ENCODE results near the gene GPANK1. TPM values are rescaled to one million over a fixed set of nuclear protein-coding genes. Genes with fewer than 3 reads are reported as not detected.
"Not testable (repeated sequence)": the region's sequence is repeated elsewhere in the genome, so short reads cannot be mapped to it uniquely, and the experiment has no call there.

GPANK1 gene
- total RNA-seq (2014; rRNA removed; shearing (Covaris generic); ENCODE audit: low replicate concordance): 18.6 and 26.2 TPM in 2 replicates

DNA sequence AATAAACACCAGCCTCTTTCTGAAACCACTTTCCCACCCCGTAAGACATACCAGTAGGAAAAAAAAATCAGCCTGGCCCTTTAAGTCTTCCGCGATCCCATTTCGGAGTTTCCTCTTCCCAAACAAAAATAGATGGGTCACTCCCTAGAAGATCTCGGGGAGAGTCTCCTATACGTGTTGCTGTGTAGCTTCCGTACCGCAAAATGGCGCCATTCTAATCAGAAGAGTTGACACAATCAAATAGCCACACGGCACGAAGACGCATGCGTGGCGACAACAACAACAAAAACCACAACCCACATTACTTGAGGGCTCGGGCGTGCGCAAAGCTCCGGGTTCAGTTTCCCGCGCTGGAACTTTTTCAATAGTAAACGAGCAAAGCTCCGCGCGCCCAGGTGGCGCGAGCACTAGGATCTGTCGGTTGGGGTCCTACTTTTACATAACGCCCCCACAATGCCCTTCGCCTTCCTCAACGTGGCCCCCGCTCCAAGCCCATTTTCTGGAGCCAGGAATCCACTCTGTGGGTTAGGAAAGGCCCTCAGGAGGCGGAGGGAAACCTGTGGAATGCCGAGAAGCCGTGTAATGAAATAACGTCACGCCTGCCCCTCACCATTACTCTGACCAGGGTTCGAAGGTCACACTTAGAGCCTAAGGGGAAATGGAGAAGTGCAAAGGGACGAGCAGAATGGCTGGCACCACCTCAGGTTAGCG is at the start of gene GPANK1:
Gene GPANK1 (minus strand): TSS at position 208 of the 711 bp plus-strand sequence. CDS start 519 bp downstream, outside the sequence.
- Histone ChIP-seq H4K20me1 (ENCODE audit: insufficient read depth, low read depth, low read length) (peaks cover 9% of the 10 kb centered on the region; the same call in 1 of the 2 replicates), H3K9me3 (ENCODE audit: low read length) (no peaks in the 10 kb centered on the region), H2AFZ (ENCODE audit: low read length) (no peak within 1 kb of the TSS), H3K27me3 (ENCODE audit: low read length) (no peaks in the 10 kb centered on the region), H3K4me3 (ENCODE audit: low read length) (peak within 1 kb of the TSS; percentile 91), H3K27ac (ENCODE audit: low read length) (peak within 1 kb of the TSS; percentile 89), H3K4me2 (ENCODE audit: low read depth, low read length, poor library complexity, severe bottlenecking) (peak within 1 kb of the TSS; percentile 89), H3K36me3 (ENCODE audit: insufficient read depth, low read length) (peaks cover 25% of the 10 kb centered on the region), H3K4me1 (ENCODE audit: low read length) (peaks cover 35% of the 10 kb centered on the region), H3K79me2 (ENCODE audit: low read length) (peaks cover 48% of the 10 kb centered on the region), H3K9ac (ENCODE audit: low read length) (peak within 1 kb of the TSS; percentile 90), H3K9me2 (replicated peaks; ENCODE audit: insufficient read depth, low read length) (no peaks in the 10 kb centered on the region)
- peak; percentile 97 for DNase-seq

DNA sequence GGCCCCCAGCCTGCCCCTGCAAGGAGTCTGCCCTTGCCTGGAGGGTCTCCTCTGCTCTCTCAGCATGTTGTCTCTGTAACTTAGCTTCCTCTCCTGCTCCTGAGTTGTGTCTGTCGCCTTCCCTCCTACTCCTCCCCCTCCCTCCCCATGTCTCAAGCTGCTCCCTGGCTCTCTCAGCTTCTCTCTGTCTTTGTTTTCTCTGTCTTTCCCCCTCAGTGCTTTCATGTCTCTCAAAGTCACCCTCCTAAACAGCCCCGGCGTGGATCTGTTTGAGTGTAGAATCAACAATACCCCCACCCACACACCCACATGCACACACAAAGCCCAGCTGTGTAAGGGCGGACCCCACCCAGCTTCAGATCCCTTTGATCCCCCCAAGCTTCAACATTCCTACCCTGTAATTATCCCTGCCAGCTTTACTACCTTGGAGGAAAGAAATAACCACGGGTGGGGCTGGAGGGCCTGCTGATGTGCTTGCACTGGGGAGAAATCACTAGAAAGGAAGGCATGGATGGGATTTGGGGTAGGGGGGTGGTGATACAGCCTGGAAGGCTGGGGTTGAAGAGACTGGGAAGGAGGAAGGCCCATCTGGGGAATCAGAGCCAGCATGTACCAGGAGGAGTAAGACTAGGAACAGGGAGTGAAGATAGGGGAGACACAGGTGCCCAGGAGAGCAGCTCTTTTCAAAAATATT is 49.3 kb upstream of the GPANK1 start:
- Histone ChIP-seq H3K27ac (ENCODE audit: low read length) (no peak overlapping the region), H3K27me3 (ENCODE audit: low read length) (no peaks in the 10 kb centered on the region), H3K4me1 (ENCODE audit: low read length) (peaks cover 8% of the 10 kb centered on the region), H2AFZ (ENCODE audit: low read length) (no peak overlapping the region), H4K20me1 (ENCODE audit: insufficient read depth, low read depth, low read length) (no peaks in the 10 kb centered on the region), H3K9me3 (ENCODE audit: low read length) (no peaks in the 10 kb centered on the region), H3K4me3 (ENCODE audit: low read length) (no peak overlapping the region), H3K4me2 (ENCODE audit: low read depth, low read length, poor library complexity, severe bottlenecking) (no peak overlapping the region), H3K79me2 (ENCODE audit: low read length) (no peaks in the 10 kb centered on the region), H3K9ac (ENCODE audit: low read length) (no peak overlapping the region), H3K9me2 (replicated peaks; ENCODE audit: insufficient read depth, low read length) (no peaks in the 10 kb centered on the region), H3K36me3 (ENCODE audit: insufficient read depth, low read length) (no peaks in the 10 kb centered on the region)
- no peak for DNase-seq

- H3K9me3 ChIP-seq (ENCODE audit: low read length): no peaks in the 10 kb centered on the region
- no peaks in the 10 kb centered on the region for H3K9me2 ChIP-seq (replicated peaks; ENCODE audit: insufficient read depth, low read length)
- H3K4me3 ChIP-seq (ENCODE audit: low read length): no peak overlapping the region
- H2AFZ ChIP-seq (ENCODE audit: low read length): no peak overlapping the region
- no peak for DNase-seq
- H3K9ac ChIP-seq (ENCODE audit: low read length): no peak overlapping the region
- H3K4me2 ChIP-seq (ENCODE audit: low read depth, low read length, poor library complexity, severe bottlenecking): no peak overlapping the region
- no peaks in the 10 kb centered on the region for H3K36me3 ChIP-seq (ENCODE audit: insufficient read depth, low read length)
- no peaks in the 10 kb centered on the region for H3K27me3 ChIP-seq (ENCODE audit: low read length)
- no peak overlapping the region for H3K27ac ChIP-seq (ENCODE audit: low read length)
- H3K4me1 ChIP-seq (ENCODE audit: low read length): peaks cover 8% of the 10 kb centered on the region
- H3K79me2 ChIP-seq (ENCODE audit: low read length): no peaks in the 10 kb centered on the region
- H4K20me1 ChIP-seq (ENCODE audit: insufficient read depth, low read depth, low read length): no peaks in the 10 kb centered on the region
Observed at GRCh38 chr6:31713465-31713864, 48.7 kb upstream of the GPANK1 start.

DNA sequence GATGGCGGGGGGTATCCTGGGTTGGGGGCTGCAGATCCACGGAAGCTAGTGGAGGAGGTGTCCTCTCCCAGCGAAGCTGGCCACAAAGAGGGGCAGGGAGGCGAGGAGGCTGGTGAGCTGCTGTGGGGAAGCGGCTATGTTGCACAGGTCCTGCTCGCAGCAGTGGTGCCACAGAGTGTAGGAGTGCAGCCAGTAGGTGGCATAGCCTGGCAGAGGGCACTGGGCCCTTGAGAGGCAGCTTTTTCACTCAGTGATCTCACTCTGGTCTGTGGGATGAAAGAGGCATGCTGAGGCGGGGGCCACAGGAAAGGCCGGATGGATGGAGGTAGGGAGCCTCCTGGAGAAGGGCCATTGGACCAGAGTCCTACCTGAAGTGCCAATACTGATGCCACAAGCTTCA is 47.5 kb upstream of the GPANK1 start:
- peak; percentile 54 for DNase-seq
- Histone ChIP-seq H3K27me3 (ENCODE audit: low read length) (no peaks in the 10 kb centered on the region), H4K20me1 (ENCODE audit: insufficient read depth, low read depth, low read length) (no peaks in the 10 kb centered on the region), H3K9me3 (ENCODE audit: low read length) (no peaks in the 10 kb centered on the region), H3K9me2 (replicated peaks; ENCODE audit: insufficient read depth, low read length) (no peaks in the 10 kb centered on the region), H3K4me3 (ENCODE audit: low read length) (no peak overlapping the region), H3K9ac (ENCODE audit: low read length) (no peak overlapping the region), H3K27ac (ENCODE audit: low read length) (no peak overlapping the region), H3K79me2 (ENCODE audit: low read length) (no peaks in the 10 kb centered on the region), H3K4me1 (ENCODE audit: low read length) (peaks cover 1% of the 10 kb centered on the region), H3K4me2 (ENCODE audit: low read depth, low read length, poor library complexity, severe bottlenecking) (no peak overlapping the region), H2AFZ (ENCODE audit: low read length) (no peak overlapping the region), H3K36me3 (ENCODE audit: insufficient read depth, low read length) (no peaks in the 10 kb centered on the region)

GRCh38 chr6:31711233-31711632 is 46.4 kb upstream of the GPANK1 start:
- no peak overlapping the region for H3K27ac ChIP-seq (ENCODE audit: low read length)
- no peaks in the 10 kb centered on the region for H3K36me3 ChIP-seq (ENCODE audit: insufficient read depth, low read length)
- no peak for DNase-seq
- no peaks in the 10 kb centered on the region for H3K27me3 ChIP-seq (ENCODE audit: low read length)
- no peak overlapping the region for H3K4me3 ChIP-seq (ENCODE audit: low read length)
- no peak overlapping the region for H3K4me2 ChIP-seq (ENCODE audit: low read depth, low read length, poor library complexity, severe bottlenecking)
- H3K4me1 ChIP-seq (ENCODE audit: low read length): no peaks in the 10 kb centered on the region
- H4K20me1 ChIP-seq (ENCODE audit: insufficient read depth, low read depth, low read length): no peaks in the 10 kb centered on the region
- H3K9ac ChIP-seq (ENCODE audit: low read length): no peak overlapping the region
- H3K9me2 ChIP-seq (replicated peaks; ENCODE audit: insufficient read depth, low read length): no peaks in the 10 kb centered on the region
- H3K9me3 ChIP-seq (ENCODE audit: low read length): no peaks in the 10 kb centered on the region
- no peaks in the 10 kb centered on the region for H3K79me2 ChIP-seq (ENCODE audit: low read length)
- no peak overlapping the region for H2AFZ ChIP-seq (ENCODE audit: low read length)

DNA sequence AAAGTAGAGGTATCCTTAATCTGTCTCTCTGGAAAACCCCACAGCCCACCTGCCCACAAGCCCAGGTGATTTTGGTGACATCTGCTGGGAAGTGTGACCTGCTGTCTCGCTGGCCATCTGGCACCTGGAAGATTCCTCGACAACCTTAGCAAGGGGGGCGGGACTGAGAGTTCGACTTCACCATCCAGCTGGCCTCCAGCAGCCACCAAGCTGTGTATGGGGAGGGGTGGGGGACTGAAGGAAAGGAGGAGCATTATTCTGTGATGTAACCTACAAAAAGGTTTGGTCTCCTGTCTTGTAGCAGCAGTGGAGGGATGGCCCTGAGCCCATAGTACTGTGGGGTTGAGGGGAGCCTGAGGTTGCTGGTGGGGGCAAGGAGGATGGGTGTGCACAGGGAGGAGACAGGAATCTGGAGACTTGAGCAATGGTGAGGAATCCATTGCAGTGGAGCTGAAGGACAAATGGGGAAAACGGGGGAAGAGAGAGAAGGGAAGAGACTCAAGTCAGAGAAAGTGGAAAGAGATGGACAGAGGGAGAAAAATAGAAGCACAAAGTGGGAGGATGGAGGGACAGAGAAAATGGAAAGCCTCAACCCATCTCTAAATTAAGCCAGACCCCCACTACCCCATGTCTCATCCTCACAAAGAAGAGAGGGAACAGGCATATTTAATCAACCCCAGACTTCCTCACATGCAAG is 45.9 kb upstream of the GPANK1 start:
- Histone ChIP-seq H3K9me3 (ENCODE audit: low read length) (no peaks in the 10 kb centered on the region), H3K4me2 (ENCODE audit: low read depth, low read length, poor library complexity, severe bottlenecking) (no peak overlapping the region), H3K9ac (ENCODE audit: low read length) (no peak overlapping the region), H3K9me2 (replicated peaks; ENCODE audit: insufficient read depth, low read length) (no peaks in the 10 kb centered on the region), H2AFZ (ENCODE audit: low read length) (no peak overlapping the region), H3K27ac (ENCODE audit: low read length) (no peak overlapping the region), H4K20me1 (ENCODE audit: insufficient read depth, low read depth, low read length) (no peaks in the 10 kb centered on the region), H3K27me3 (ENCODE audit: low read length) (no peaks in the 10 kb centered on the region), H3K4me1 (ENCODE audit: low read length) (no peaks in the 10 kb centered on the region), H3K36me3 (ENCODE audit: insufficient read depth, low read length) (no peaks in the 10 kb centered on the region), H3K4me3 (ENCODE audit: low read length) (no peak overlapping the region), H3K79me2 (ENCODE audit: low read length) (no peaks in the 10 kb centered on the region)
- no peak for DNase-seq

DNA sequence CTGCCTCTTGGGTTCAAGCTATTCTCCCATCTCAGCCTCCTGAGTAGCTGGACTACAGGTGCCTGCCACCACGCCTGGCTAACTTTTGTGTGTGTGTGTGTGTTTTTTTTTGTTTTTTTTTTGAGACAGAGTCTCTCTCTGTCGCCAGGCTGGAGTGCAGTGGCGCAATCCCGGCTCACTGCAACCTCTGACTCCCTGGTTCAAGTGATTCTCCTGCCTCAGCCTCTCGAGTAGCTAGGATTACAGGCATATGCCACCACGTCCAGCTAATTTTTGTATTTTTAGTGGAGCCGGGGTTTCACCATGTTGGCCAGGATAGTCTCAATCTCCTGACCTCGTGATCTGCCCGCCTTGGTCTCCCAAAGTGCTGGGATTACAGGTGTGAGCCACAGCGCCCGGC is 44.4 kb upstream of the GPANK1 start:
- not testable (repeated sequence) for H3K27ac ChIP-seq (ENCODE audit: low read length); DNase-seq; H4K20me1 ChIP-seq (ENCODE audit: insufficient read depth, low read depth, low read length); H3K4me3 ChIP-seq (ENCODE audit: low read length); H3K9me3 ChIP-seq (ENCODE audit: low read length); H3K4me1 ChIP-seq (ENCODE audit: low read length); H3K4me2 ChIP-seq (ENCODE audit: low read depth, low read length, poor library complexity, severe bottlenecking); H3K9me2 ChIP-seq (replicated peaks; ENCODE audit: insufficient read depth, low read length); H2AFZ ChIP-seq (ENCODE audit: low read length); H3K27me3 ChIP-seq (ENCODE audit: low read length); H3K79me2 ChIP-seq (ENCODE audit: low read length); H3K36me3 ChIP-seq (ENCODE audit: insufficient read depth, low read length); H3K9ac ChIP-seq (ENCODE audit: low read length)

- H3K4me1 ChIP-seq (ENCODE audit: low read length): peaks cover 8% of the 10 kb centered on the region
- no peak overlapping the region for H3K27ac ChIP-seq (ENCODE audit: low read length)
- no peak overlapping the region for H3K4me2 ChIP-seq (ENCODE audit: low read depth, low read length, poor library complexity, severe bottlenecking)
- H3K9me3 ChIP-seq (ENCODE audit: low read length): no peaks in the 10 kb centered on the region
- H3K36me3 ChIP-seq (ENCODE audit: insufficient read depth, low read length): no peaks in the 10 kb centered on the region
- no peaks in the 10 kb centered on the region for H3K79me2 ChIP-seq (ENCODE audit: low read length)
- H3K9ac ChIP-seq (ENCODE audit: low read length): no peak overlapping the region
- no peaks in the 10 kb centered on the region for H4K20me1 ChIP-seq (ENCODE audit: insufficient read depth, low read depth, low read length)
- no peak overlapping the region for H3K4me3 ChIP-seq (ENCODE audit: low read length)
- no peaks in the 10 kb centered on the region for H3K9me2 ChIP-seq (replicated peaks; ENCODE audit: insufficient read depth, low read length)
- no peak overlapping the region for H2AFZ ChIP-seq (ENCODE audit: low read length)
- H3K27me3 ChIP-seq (ENCODE audit: low read length): no peaks in the 10 kb centered on the region
- no peak for DNase-seq
Observed at GRCh38 chr6:31708224-31708623, 43.4 kb upstream of the GPANK1 start.
